Activated T-cell treated with anti-CD3 and anti-CD28 coated beads for 1 hour (primary cell): ENCODE results near the gene MARK2.
"Not testable (repeated sequence)": the region's sequence is repeated elsewhere in the genome, so short reads cannot be mapped to it uniquely, and the experiment has no call there.

Experiments
- DNase-seq: peaks from one replicate; pipeline ENCODE4 v3.0.0-alpha.2; 2020; ENCODE audit warnings: low read depth

Gene MARK2

GRCh38 chr11:63838678-63839507, at the start of gene MARK2:
Gene MARK2 (plus strand): TSS chr11:63839110. CDS start chr11:63839507, 397 bp downstream.
- peak; percentile 100 for DNase-seq

- DNase-seq, result no peak
These were observed 47.3 kb upstream of the MARK2 start for GRCh38 chr11:63791495-63792167.

GRCh38 chr11:63793161-63793560, 45.7 kb upstream of the MARK2 start:
- no peak for DNase-seq

- no peak for DNase-seq
These were observed 43.8 kb upstream of the MARK2 start for GRCh38 chr11:63795066-63795465.

GRCh38 chr11:63800921-63801320, 38.0 kb upstream of the MARK2 start:
- no peak for DNase-seq

- no peak for DNase-seq
These were observed 36.1 kb upstream of the MARK2 start for GRCh38 chr11:63802637-63803414.

- DNase-seq, result no peak
These were observed 34.7 kb upstream of the MARK2 start for GRCh38 chr11:63804259-63804658.

- DNase-seq, result no peak
These were observed 33.0 kb upstream of the MARK2 start for GRCh38 chr11:63805844-63806415.

- DNase-seq, result not testable (repeated sequence)
These were observed 28.5 kb upstream of the MARK2 start for GRCh38 chr11:63810383-63810782.

GRCh38 chr11:63811522-63811921, 27.4 kb upstream of the MARK2 start:
- no peak for DNase-seq

- peak; percentile 57 for DNase-seq
These were observed 25.8 kb upstream of the MARK2 start, which contains the start of gene SPINDOC for GRCh38 chr11:63813035-63813562. Gene SPINDOC (plus strand): TSS chr11:63813456. CDS start chr11:63813687, 231 bp downstream.

- peak; percentile 8 for DNase-seq
These were observed 25.1 kb upstream of the MARK2 start for GRCh38 chr11:63813563-63814382.

- DNase-seq, result no peak
These were observed 24.6 kb upstream of the MARK2 start for GRCh38 chr11:63814383-63814736.

- no peak for DNase-seq
These were observed 22.7 kb upstream of the MARK2 start for GRCh38 chr11:63816166-63816565.

- no peak for DNase-seq
These were observed 22.2 kb upstream of the MARK2 start for GRCh38 chr11:63816732-63817131.

GRCh38 chr11:63817758-63818498, 21.0 kb upstream of the MARK2 start:
- DNase-seq, result no peak

GRCh38 chr11:63818609-63819008, 20.3 kb upstream of the MARK2 start:
- no peak for DNase-seq

GRCh38 chr11:63821411-63821810, 17.5 kb upstream of the MARK2 start:
- DNase-seq, result no peak

- DNase-seq, result no peak
These were observed 12.3 kb upstream of the MARK2 start for GRCh38 chr11:63826471-63827190.
